HL-60 (cell line): ENCODE measurements around the gene CFAP46.

ENCODE experiments used
- DNase-seq, 2 experiments: peaks; one replicate each; pipeline ENCODE4 v3.0.0-alpha.2; 2010 to 2020; ENCODE audit warnings: low read depth in 1 of 2, low spot score in 1 of 2
- H3K27ac ChIP-seq: fragments of 250-450 bp; sonication (Bioruptor Pico); replicated peaks from 2 replicates; pipeline ENCODE4 v1.5.1; 2020; ENCODE audit warnings: mild to moderate bottlenecking, moderate library complexity
- H3K27me3 ChIP-seq: fragments of 250-450 bp; sonication (Bioruptor Pico); 2 replicates; pipeline ENCODE4 v1.5.1; 2021; ENCODE audit warnings: mild to moderate bottlenecking, moderate library complexity; ENCODE audit not compliant: insufficient read depth, poor library complexity, severe bottlenecking
- H3K4me3 ChIP-seq: replicated peaks from 2 replicates; pipeline ENCODE4 v1.5.1; 2011; ENCODE audit warnings: mild to moderate bottlenecking, control low read depth, low read length; ENCODE audit not compliant: insufficient read depth
- CTCF ChIP-seq: IDR thresholded peaks from one replicate; pipeline ENCODE4 v1.5.1; 2011; ENCODE audit warnings: low read length, control low read depth, inconsistent platforms; ENCODE audit not compliant: insufficient read depth
- GABPA ChIP-seq: IDR thresholded peaks from 2 replicates; pipeline ENCODE4 v1.6.1; 2012; ENCODE audit warnings: low read depth
- POLR2AphosphoS5 ChIP-seq: IDR thresholded peaks from 2 replicates; pipeline ENCODE4 v1.6.1; 2012; ENCODE audit warnings: low read depth
- SPI1 ChIP-seq: IDR thresholded peaks from 2 replicates; pipeline ENCODE4 v1.6.1; 2012; ENCODE audit warnings: low read depth, mild to moderate bottlenecking, borderline replicate concordance
- TF ChIP-seq, protein P1 (sequence below): IDR thresholded peaks from 2 replicates; pipeline ENCODE4 v1.6.1; 2012; ENCODE audit warnings: low read depth; ENCODE audit not compliant: insufficient replicate concordance

The CFAP46 gene

DNA sequence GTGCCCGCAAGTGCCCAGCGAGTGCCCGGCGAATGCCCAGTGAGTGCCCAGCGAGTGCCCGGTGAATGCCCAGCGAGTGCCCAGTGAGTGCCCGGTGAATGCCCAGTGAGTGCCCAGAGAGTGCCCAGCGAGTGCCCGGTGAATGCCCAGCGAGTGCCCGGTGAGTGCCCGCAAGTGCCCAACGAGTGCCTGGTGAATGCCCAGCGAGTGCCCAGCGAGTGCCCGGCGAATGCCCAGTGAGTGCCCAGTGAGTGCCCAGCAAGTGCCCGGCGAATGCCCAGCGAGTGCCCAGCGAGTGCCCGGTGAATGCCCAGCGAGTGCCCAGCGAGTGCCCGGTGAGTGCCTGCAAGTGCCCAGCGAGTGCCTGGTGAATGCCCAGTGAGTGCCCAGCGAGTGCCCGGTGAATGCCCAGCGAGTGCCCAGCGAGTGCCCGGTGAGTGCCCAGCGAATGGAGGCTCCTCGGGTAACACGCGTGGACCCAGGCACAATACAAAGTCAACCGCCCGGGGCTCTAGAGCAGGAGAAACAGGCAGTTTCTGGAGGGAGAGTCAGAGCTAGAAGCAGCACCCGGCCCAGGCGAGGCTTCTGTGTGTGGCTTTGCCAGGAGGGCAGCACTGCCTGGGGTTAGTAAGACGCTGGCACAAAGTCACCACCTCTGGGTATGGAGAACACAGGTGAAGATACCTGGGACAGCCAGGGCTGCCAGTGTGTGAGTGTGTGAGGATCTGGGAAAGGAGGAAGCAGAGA lies 38.2 kb upstream of the CFAP46 start:
- no peaks in the 10 kb centered on the region for H3K27me3 ChIP-seq
- DNase-seq, result no peak
- TF ChIP-seq SPI1 (no peak), GABPA (no peak), POLR2AphosphoS5 (no peak)
- TF ChIP-seq, protein P1, sequence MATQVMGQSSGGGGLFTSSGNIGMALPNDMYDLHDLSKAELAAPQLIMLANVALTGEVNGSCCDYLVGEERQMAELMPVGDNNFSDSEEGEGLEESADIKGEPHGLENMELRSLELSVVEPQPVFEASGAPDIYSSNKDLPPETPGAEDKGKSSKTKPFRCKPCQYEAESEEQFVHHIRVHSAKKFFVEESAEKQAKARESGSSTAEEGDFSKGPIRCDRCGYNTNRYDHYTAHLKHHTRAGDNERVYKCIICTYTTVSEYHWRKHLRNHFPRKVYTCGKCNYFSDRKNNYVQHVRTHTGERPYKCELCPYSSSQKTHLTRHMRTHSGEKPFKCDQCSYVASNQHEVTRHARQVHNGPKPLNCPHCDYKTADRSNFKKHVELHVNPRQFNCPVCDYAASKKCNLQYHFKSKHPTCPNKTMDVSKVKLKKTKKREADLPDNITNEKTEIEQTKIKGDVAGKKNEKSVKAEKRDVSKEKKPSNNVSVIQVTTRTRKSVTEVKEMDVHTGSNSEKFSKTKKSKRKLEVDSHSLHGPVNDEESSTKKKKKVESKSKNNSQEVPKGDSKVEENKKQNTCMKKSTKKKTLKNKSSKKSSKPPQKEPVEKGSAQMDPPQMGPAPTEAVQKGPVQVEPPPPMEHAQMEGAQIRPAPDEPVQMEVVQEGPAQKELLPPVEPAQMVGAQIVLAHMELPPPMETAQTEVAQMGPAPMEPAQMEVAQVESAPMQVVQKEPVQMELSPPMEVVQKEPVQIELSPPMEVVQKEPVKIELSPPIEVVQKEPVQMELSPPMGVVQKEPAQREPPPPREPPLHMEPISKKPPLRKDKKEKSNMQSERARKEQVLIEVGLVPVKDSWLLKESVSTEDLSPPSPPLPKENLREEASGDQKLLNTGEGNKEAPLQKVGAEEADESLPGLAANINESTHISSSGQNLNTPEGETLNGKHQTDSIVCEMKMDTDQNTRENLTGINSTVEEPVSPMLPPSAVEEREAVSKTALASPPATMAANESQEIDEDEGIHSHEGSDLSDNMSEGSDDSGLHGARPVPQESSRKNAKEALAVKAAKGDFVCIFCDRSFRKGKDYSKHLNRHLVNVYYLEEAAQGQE, result no peak
- H3K4me3 ChIP-seq, result no peak overlapping the region
- H3K27ac ChIP-seq, result no peak overlapping the region

GRCh38 chr10:132979491-132980425 lies 37.4 kb upstream of the CFAP46 start:
- no peak for DNase-seq
- no peak for TF ChIP-seq CTCF
- Histone ChIP-seq H3K27me3 (peaks cover 2% of the 10 kb centered on the region), H3K4me3 (no peak overlapping the region), H3K27ac (no peak overlapping the region)

DNA sequence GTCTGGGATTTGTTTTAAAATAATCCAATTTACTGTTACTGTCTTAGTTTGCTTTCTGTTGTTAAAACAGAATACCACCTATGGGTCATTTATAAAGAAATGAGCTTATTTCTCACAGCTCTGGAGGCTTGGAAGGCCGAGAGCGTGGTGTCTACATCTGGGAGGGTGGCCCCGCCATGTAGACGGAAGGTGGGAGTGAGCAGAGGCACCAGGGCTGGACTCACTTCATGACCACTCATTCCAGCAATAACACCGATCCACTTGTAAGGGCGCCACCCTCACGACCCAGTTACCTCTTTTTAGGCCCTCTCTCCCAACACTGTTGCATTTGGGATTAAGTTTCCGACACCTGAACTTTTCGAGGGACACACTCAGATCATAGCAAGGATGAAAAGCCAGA lies 36.2 kb upstream of the CFAP46 start:
- no peak for TF ChIP-seq GABPA
- TF ChIP-seq SPI1, result no peak
- TF ChIP-seq, protein P1, result no peak
- TF ChIP-seq POLR2AphosphoS5, result no peak
- TF ChIP-seq CTCF, result no peak
- H3K4me3 ChIP-seq, result no peak overlapping the region
- H3K27me3 ChIP-seq, result peaks cover 3% of the 10 kb centered on the region
- DNase-seq, result no peak
- H3K27ac ChIP-seq, result no peak overlapping the region

DNA sequence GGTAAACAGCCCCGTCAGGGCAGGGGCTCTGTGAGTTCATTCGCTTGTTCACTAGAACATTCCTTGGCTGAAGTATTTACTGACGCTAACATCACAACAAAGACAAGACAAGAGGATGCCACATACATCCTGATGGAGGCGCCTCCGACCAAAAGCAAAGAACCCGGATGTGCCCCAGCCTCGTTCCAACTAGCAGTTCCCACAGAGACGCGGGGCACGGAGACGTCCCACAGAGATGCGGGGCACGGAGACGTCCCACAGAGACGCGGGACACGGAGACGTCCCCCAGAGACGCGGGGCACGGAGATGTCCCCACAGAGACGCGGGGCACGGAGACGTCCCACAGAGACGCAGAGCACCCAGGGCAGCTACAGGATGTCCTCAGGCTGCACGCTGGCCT lies 35.4 kb upstream of the CFAP46 start:
- H3K4me3 ChIP-seq, result no peak overlapping the region
- peaks cover 3% of the 10 kb centered on the region for H3K27me3 ChIP-seq
- no peak for DNase-seq
- H3K27ac ChIP-seq, result no peak overlapping the region
- TF ChIP-seq SPI1, result no peak
- no peak for TF ChIP-seq POLR2AphosphoS5
- TF ChIP-seq, protein P1, result no peak
- no peak for TF ChIP-seq GABPA
- no peak for TF ChIP-seq CTCF
